B cell (primary cell): Measurements from ENCODE around the gene DPP4. TPM values are rescaled to one million over a fixed set of nuclear protein-coding genes. Genes with fewer than 3 reads are reported as not detected.

Source experiments
- ATAC-seq: fragments of 200-7000 bp; cut with Tn5 transposase; one replicate; pipeline ENCODE4 v1.10.0; 2021; ENCODE audit warnings: low read depth, mild to moderate bottlenecking, moderate number of reproducible peaks, moderate library complexity
- CTCF ChIA-PET: fragments of 350-600 bp; sonication (Branson Sonifier 250); formaldehyde crosslinking; loops from one replicate; lab custom pipeline; 2021; ENCODE audit warnings: antibody characterized with exemption, inconsistent platforms; lab: Charles Lee
- POLR2A ChIA-PET: fragments of 350-600 bp; sonication (Branson Sonifier 250); formaldehyde crosslinking; loops from one replicate; lab custom pipeline; 2021; ENCODE audit warnings: antibody characterized with exemption; lab: Charles Lee
- DNase-seq: peaks from one replicate; pipeline ENCODE4 v3.0.0; 2013
- H2AFZ ChIP-seq: 2 replicates; pipeline ENCODE4 v1.6.1; 2012; ENCODE audit warnings: mild to moderate bottlenecking, low read depth, low read length; ENCODE audit not compliant: insufficient read depth, poor library complexity, severe bottlenecking
- H3K27ac ChIP-seq, 2 donors: 1 replicate in 1 of 2; 2 replicates in 1 of 2; pipeline ENCODE4 v1.5.1; 2012 to 2013; ENCODE audit warnings: low read length in 2 of 2, mild to moderate bottlenecking in 2 of 2, moderate library complexity in 1 of 2
- H3K27me3 ChIP-seq, 4 experiments: fragments of 200-600 bp in 1 of 4; sonication (generic) in 1 of 4; replicated peaks in 1 of 4; 1 replicate in 2 of 4; 2 replicates in 2 of 4; pipeline versions ENCODE4 v1.6.1 to v1.7.0; 2013 to 2016; ENCODE audit warnings: low read length in 3 of 4, mild to moderate bottlenecking in 2 of 4, mixed read lengths in 1 of 4, moderate library complexity in 1 of 4; ENCODE audit not compliant: insufficient read depth in 4 of 4, control insufficient read depth in 3 of 4; ENCODE audit errors: control extremely low read depth in 1 of 4
- H3K36me3 ChIP-seq, 2 experiments: replicated peaks in 1 of 2; 1 replicate in 1 of 2; 2 replicates in 1 of 2; pipeline versions ENCODE4 v1.6.1 to v1.7.1; 2013; ENCODE audit warnings: low read length in 1 of 2; ENCODE audit not compliant: insufficient read depth in 2 of 2, control insufficient read depth in 1 of 2; ENCODE audit errors: control extremely low read depth in 1 of 2, extremely low read depth in 1 of 2
- H3K4me1 ChIP-seq, 2 donors: fragments of 200-600 bp in 1 of 2; sonication (generic) in 1 of 2; 1 replicate in 1 of 2; 2 replicates in 1 of 2; pipeline versions ENCODE4 v1.5.1 to v1.6.1; 2013 to 2017; ENCODE audit warnings: low read length in 2 of 2; ENCODE audit not compliant: control insufficient read depth in 2 of 2, insufficient read depth in 2 of 2
- H3K4me2 ChIP-seq: replicated peaks from 2 replicates; pipeline ENCODE3; 2012; ENCODE audit warnings: mild to moderate bottlenecking, low read depth, low read length; ENCODE audit not compliant: poor library complexity, severe bottlenecking
- H3K4me3 ChIP-seq, 5 experiments: fragments of 200-600 bp in 1 of 5; sonication (generic) in 1 of 5; 1 replicate in 3 of 5; 2 replicates in 2 of 5; pipeline versions ENCODE4 v1.5.1 to v1.7.0; 2011 to 2016; ENCODE audit warnings: low read length in 4 of 5, mild to moderate bottlenecking in 4 of 5, low read depth in 2 of 5, control low read depth in 1 of 5, moderate library complexity in 1 of 5; ENCODE audit not compliant: insufficient read depth in 1 of 5; ENCODE audit errors: control extremely low read depth in 1 of 5, extremely low read depth in 1 of 5
- H3K79me2 ChIP-seq: fragments of 200-600 bp; sonication (generic); one replicate; pipeline ENCODE4 v1.6.0; 2016; ENCODE audit warnings: low read length; ENCODE audit not compliant: control insufficient read depth, insufficient read depth
- H3K9ac ChIP-seq: fragments of 200-600 bp; sonication (generic); 2 replicates; pipeline ENCODE4 v1.6.1; 2017; ENCODE audit warnings: mild to moderate bottlenecking, low read length, moderate library complexity
- H3K9me3 ChIP-seq, 3 donors: one replicate each; pipeline versions ENCODE4 v1.6.1 to v1.7.1; 2013; ENCODE audit warnings: low read length in 2 of 3; ENCODE audit not compliant: control insufficient read depth in 2 of 3, insufficient read depth in 1 of 3; ENCODE audit errors: control extremely low read depth in 1 of 3
- H4K20me1 ChIP-seq: 2 replicates; pipeline ENCODE4 v1.6.0; 2012; ENCODE audit warnings: mild to moderate bottlenecking, low read length; ENCODE audit not compliant: insufficient read depth, control insufficient read depth, poor library complexity, severe bottlenecking
- H3K27ac Mint-ChIP-seq: one replicate; pipeline ENCODE4 v1.8.0; 2021; ENCODE audit warnings: mixed read lengths
- H3K27me3 Mint-ChIP-seq: one replicate; pipeline ENCODE4 v1.8.0; 2021; ENCODE audit warnings: mixed read lengths
- H3K4me1 Mint-ChIP-seq: one replicate; pipeline ENCODE4 v1.8.0; 2021; ENCODE audit warnings: mixed read lengths
- H3K4me3 Mint-ChIP-seq: one replicate; pipeline ENCODE4 v1.8.0; 2021; ENCODE audit warnings: mixed read lengths
- H3K9me3 Mint-ChIP-seq: one replicate; pipeline ENCODE4 v1.8.0; 2022; ENCODE audit warnings: mixed read lengths; ENCODE audit not compliant: insufficient read depth
- CTCF ChIP-seq: fragments of 200-600 bp; IDR thresholded peaks from one replicate; pipeline ENCODE4 v1.8.0; 2022; ENCODE audit warnings: antibody characterized with exemption, mild to moderate bottlenecking
- EZH2 ChIP-seq: IDR thresholded peaks from 2 replicates; pipeline ENCODE4 v1.6.1; 2012; ENCODE audit warnings: borderline replicate concordance, low read depth, mild to moderate bottlenecking, moderate library complexity, low read length; ENCODE audit not compliant: insufficient read depth, poor library complexity, severe bottlenecking
- WGBS: methylation state at CpG from one replicate; pipeline ENCODE4 v1.1.5; 2013; ENCODE audit warnings: missing lambda C conversion rate; ENCODE audit not compliant: insufficient coverage; 5-methylcytosine and 5-hydroxymethylcytosine counted together
- intact Hi-C: fragments of 100-400 bp; cut with micrococcal nuclease; formaldehyde crosslinking; loops from one replicate; pipeline ENCODE4 v1.10.0; 2022
- polyA plus RNA-seq: library from polyadenylated mRNA; depleted of rRNA; stranded (reverse); fragments of >200 nt; gene quantifications from 2 replicates; pipeline ENCODE4 v1.2.3, GENCODE V29; 2012
- total RNA-seq, 2 donors: library from RNA; stranded (reverse); fragments of 120-200 nt in 1 of 2; gene quantifications; 1 replicate in 1 of 2; 2 replicates in 1 of 2; pipeline versions ENCODE4 v1.2.3 to v1.2.4, GENCODE V29; 2013 to 2022

The DPP4 gene
- total and polyA plus RNA-seq, 2 donors (not counting 1 experiment from before 2014, with no cell fraction given): 0.18 to 1.2 TPM

- Histone ChIP-seq H3K36me3 (no peaks in the 10 kb centered on the region), H3K4me3 (no peak overlapping the region), H4K20me1 (no peaks in the 10 kb centered on the region), H3K9ac (no peak overlapping the region), H3K4me2 (no peak overlapping the region), H2AFZ (no peak overlapping the region), H3K79me2 (no peaks in the 10 kb centered on the region), H3K27me3 (peaks cover 0 to 4% (median 0%) of the 10 kb centered on the region in 4 experiments), H3K4me1 (no peaks in the 10 kb centered on the region), H3K9me3 (no peaks in the 10 kb centered on the region), H3K27ac (no peak overlapping the region)
- DNase-seq (no peak), ATAC-seq (no peak)
- H3K4me1 Mint-ChIP-seq: no peaks in the 10 kb centered on the region
- no peak for TF ChIP-seq EZH2
- no peak for TF ChIP-seq CTCF
- no peaks in the 10 kb centered on the region for H3K9me3 Mint-ChIP-seq
- H3K27ac Mint-ChIP-seq: no peak overlapping the region
- H3K27me3 Mint-ChIP-seq: no peaks in the 10 kb centered on the region
- POLR2A ChIA-PET: no interaction called here
- WGBS: no CpG with 5 or more reads among the region's 1 CpG
- intact Hi-C loops: no loop called here
- H3K4me3 Mint-ChIP-seq: no peak overlapping the region
- CTCF ChIA-PET: no interaction called here
Observed at GRCh38 chr2:161972232-161972631, 101.8 kb downstream of the DPP4 start.

DNA sequence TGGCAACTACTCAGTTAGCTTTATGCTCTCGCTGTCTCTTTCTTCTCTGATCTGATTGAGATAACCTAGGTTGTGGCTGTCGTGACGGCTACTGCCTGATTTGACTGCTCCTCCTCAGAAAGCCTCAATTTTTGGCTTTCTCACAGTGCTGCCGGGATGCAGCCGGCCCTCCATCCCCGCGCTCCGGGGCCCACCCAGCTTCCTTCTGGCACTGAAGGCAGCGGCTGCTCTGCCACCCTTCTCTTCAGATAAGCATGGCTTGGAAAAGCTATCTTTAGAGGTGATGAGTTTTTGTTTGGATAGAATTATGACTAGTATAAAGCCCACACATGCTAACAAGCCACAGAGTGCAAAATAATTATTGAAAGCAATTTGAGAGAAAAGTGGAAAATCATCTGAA is 102.5 kb downstream of the DPP4 start:
- H3K4me1 ChIP-seq: no peaks in the 10 kb centered on the region
- Mint-ChIP-seq H3K4me1 (no peaks in the 10 kb centered on the region), H3K4me3 (no peak overlapping the region), H3K27ac (no peak overlapping the region), H3K9me3 (no peaks in the 10 kb centered on the region), H3K27me3 (no peaks in the 10 kb centered on the region)
- ChIA-PET CTCF (no interaction called here), POLR2A (no interaction called here)
- no peaks in the 10 kb centered on the region for H4K20me1 ChIP-seq
- DNase-seq (no peak), ATAC-seq (no peak)
- 40% methylated on average over 1 of the region's 9 CpGs for WGBS
- no peaks in the 10 kb centered on the region for H3K9me3 ChIP-seq
- H3K4me3 ChIP-seq: no peak overlapping the region
- no peak overlapping the region for H3K9ac ChIP-seq
- TF ChIP-seq EZH2 (no peak), CTCF (no peak)
- no peaks in the 10 kb centered on the region for H3K79me2 ChIP-seq
- H3K36me3 ChIP-seq: no peaks in the 10 kb centered on the region
- H2AFZ ChIP-seq: no peak overlapping the region
- no peak overlapping the region for H3K4me2 ChIP-seq
- H3K27ac ChIP-seq: no peak overlapping the region
- H3K27me3 ChIP-seq: peaks cover 0 to 4% (median 0%) of the 10 kb centered on the region in 4 experiments
- intact Hi-C loops: no loop called here
